ENCODE results near the gene GOLIM4. TPM values are rescaled to one million over a fixed set of nuclear protein-coding genes. Genes with fewer than 3 reads are reported as not detected.

GOLIM4 gene
- total RNA-seq, 1 donor from 2014 or later, result 46.3 TPM

DNA sequence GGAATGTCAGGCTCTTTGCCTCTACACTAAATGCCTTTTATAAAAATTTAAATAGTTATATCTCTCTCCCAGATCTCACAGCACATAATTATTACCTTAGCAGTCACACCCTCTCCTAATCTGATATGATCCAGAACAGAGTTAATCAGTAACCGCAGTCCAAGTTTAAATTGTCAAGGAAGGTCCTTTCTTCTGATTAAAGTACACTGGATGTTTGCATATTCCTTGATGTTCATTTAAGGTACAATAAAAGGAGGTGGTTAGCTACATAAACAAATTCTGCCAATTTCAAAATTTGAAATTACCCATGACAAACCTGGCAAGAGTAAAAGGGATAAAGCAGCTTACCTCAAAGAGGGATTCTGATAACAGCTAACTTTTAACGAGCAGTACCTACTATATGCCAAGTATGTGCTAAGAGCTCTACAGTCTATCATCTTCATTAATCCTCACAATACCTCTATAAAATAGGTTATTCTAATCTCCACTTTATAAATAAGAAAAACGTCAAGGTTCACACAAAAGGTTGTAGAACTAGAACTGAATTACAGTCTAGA is 4.3 kb downstream of the GOLIM4 start:
- no peak for TF ChIP-seq CTCF (IDR thresholded peaks at IDR 0.05)
- no peaks in the 10 kb centered on the region for H3K9me3 Mint-ChIP-seq (ENCODE audit: low read depth)
- DNase-seq (ENCODE audit: low spot score), result no peak
- no peak overlapping the region for H3K27ac Mint-ChIP-seq (ENCODE audit: unreplicated experiment)
- H3K4me1 Mint-ChIP-seq (ENCODE audit: low read depth), result peaks cover 57% of the 10 kb centered on the region
- H3K27me3 Mint-ChIP-seq (ENCODE audit: low read depth), result no peaks in the 10 kb centered on the region
- no peaks in the 10 kb centered on the region for H3K36me3 Mint-ChIP-seq (ENCODE audit: low read depth)
- H3K4me3 Mint-ChIP-seq (ENCODE audit: unreplicated experiment), result no peak overlapping the region

DNA sequence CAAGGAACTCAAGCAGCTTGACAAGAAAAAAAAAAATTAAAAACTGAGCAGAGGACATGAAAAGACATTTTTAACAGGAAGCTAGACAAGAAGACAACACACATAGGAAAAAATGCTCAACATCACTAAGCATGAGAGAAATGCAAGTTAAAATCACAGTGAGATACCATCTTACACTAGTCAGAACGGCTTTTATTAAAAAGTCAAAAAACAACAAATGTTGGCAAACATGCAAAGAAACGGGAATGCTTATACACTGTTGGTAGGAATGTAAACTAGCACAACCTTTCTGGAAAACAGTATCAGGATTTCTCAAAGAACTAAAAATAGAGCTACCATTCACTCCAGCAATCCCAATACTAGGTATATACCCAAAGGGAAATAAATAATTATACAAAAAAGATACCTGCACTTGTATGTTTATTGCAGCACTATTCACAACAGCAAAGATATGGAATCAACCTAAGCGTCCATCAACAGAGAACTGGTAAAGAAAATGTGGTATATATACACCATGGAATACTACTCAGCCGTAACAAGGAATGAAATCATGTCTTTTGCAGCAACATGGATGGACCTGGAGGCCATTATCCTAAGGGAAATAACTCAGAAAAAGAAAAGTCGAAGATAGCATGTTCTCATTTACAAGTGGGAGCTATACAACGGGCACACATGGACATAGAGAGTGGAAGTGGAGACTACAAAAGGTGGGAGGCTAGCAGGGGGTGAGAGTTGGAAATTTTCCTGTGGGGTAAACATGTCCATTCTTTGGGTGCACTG is 5.2 kb downstream of the GOLIM4 start:
- Mint-ChIP-seq H3K9me3 (ENCODE audit: low read depth) (no peaks in the 10 kb centered on the region), H3K27me3 (ENCODE audit: low read depth) (no peaks in the 10 kb centered on the region), H3K4me3 (ENCODE audit: unreplicated experiment) (no peak overlapping the region), H3K27ac (ENCODE audit: unreplicated experiment) (peak overlapping the region; percentile 6), H3K36me3 (ENCODE audit: low read depth) (no peaks in the 10 kb centered on the region), H3K4me1 (ENCODE audit: low read depth) (peaks cover 57% of the 10 kb centered on the region)
- DNase-seq (ENCODE audit: low spot score), result no peak
- no peak for TF ChIP-seq CTCF (IDR thresholded peaks at IDR 0.05)

- no peak for TF ChIP-seq CTCF (IDR thresholded peaks at IDR 0.05)
- Mint-ChIP-seq H3K27me3 (ENCODE audit: low read depth) (no peaks in the 10 kb centered on the region), H3K27ac (ENCODE audit: unreplicated experiment) (no peak overlapping the region), H3K4me1 (ENCODE audit: low read depth) (peaks cover 57% of the 10 kb centered on the region), H3K9me3 (ENCODE audit: low read depth) (no peaks in the 10 kb centered on the region), H3K4me3 (ENCODE audit: unreplicated experiment) (no peak overlapping the region), H3K36me3 (ENCODE audit: low read depth) (no peaks in the 10 kb centered on the region)
- DNase-seq (ENCODE audit: low spot score), result no peak
These were observed 6.4 kb downstream of the GOLIM4 start for GRCh38 chr3:168089179-168089771.

DNA sequence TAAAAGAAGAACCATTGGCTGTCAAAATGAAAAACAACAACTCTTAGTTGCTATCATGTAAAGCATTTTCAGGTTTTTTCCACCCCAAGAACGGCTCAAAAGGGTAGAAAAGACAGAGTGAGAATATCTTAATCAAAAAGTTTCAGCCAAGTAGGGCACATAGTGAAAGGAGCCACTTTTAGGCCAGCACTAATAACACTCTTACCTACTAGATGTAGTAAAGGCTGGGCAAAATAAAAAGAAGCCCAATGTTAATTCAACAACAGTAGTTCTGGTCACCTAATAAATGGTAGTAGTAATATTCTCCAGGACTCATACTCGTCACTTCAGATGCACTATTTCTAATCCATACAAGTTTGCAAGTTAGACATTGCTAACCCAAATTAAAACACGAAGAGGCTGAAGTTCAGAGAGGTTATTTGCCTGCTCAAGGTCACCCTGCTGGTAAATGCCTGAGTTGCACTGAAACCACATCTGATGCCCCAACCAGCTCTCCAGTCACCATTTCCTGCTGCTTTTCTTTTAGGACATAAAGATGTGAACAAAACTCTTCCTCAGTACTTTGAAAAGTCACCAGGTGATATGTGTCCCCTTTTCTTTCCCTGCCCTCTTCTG is 7.5 kb downstream of the GOLIM4 start:
- TF ChIP-seq CTCF (IDR thresholded peaks at IDR 0.05), result peak; percentile 45
- no peak overlapping the region for H3K4me3 Mint-ChIP-seq (ENCODE audit: unreplicated experiment)
- no peak for DNase-seq (ENCODE audit: low spot score)
- H3K27ac Mint-ChIP-seq (ENCODE audit: unreplicated experiment), result peak overlapping the region; percentile 0
- no peaks in the 10 kb centered on the region for H3K36me3 Mint-ChIP-seq (ENCODE audit: low read depth)
- H3K9me3 Mint-ChIP-seq (ENCODE audit: low read depth), result no peaks in the 10 kb centered on the region
- no peaks in the 10 kb centered on the region for H3K27me3 Mint-ChIP-seq (ENCODE audit: low read depth)
- H3K4me1 Mint-ChIP-seq (ENCODE audit: low read depth), result peaks cover 51% of the 10 kb centered on the region

- TF ChIP-seq CTCF (IDR thresholded peaks at IDR 0.05), result no peak
- Mint-ChIP-seq H3K27me3 (ENCODE audit: low read depth) (no peaks in the 10 kb centered on the region), H3K4me1 (ENCODE audit: low read depth) (peaks cover 44% of the 10 kb centered on the region), H3K27ac (ENCODE audit: unreplicated experiment) (no peak overlapping the region), H3K9me3 (ENCODE audit: low read depth) (no peaks in the 10 kb centered on the region), H3K36me3 (ENCODE audit: low read depth) (no peaks in the 10 kb centered on the region), H3K4me3 (ENCODE audit: unreplicated experiment) (no peak overlapping the region)
- no peak for DNase-seq (ENCODE audit: low spot score)
These were observed 8.2 kb downstream of the GOLIM4 start for GRCh38 chr3:168087539-168087938.

All from chondrocyte (in vitro differentiated cells).